KBM-7 (cell line): ENCODE measurements around the gene NMUR1.
"Not testable (repeated sequence)": the region's sequence is repeated elsewhere in the genome, so short reads cannot be mapped to it uniquely, and the experiment has no call there.

ENCODE experiments used
- DNase-seq: peaks from one replicate; pipeline ENCODE4 v3.0.0-alpha.2; 2015
- in situ Hi-C: fragments of 300-500 bp; cut with MboI; formaldehyde crosslinking; loops from 2 replicates; pipeline ENCODE4 v1.14.3; 2020; ENCODE audit warnings: low sequenced_read_pairs, low pct_unique_long_range_greater_than_20kb, mixed read lengths

NMUR1 gene

GRCh38 chr2:231530099-231531011, at the start of gene NMUR1:
Gene NMUR1 (minus strand): TSS chr2:231530445. CDS start chr2:231530361, 84 bp downstream.
- peak; percentile 51 for DNase-seq
- in situ Hi-C loops = no loop called here

GRCh38 chr2:231579560-231579959, 49.3 kb upstream of the NMUR1 start:
- in situ Hi-C loops = no loop called here
- DNase-seq = no peak

- in situ Hi-C loops, DNase-seq: not testable (repeated sequence)
Measured at GRCh38 chr2:231578655-231579054, 48.4 kb upstream of the NMUR1 start.

GRCh38 chr2:231576465-231576864, 46.2 kb upstream of the NMUR1 start:
- no peak for DNase-seq
- in situ Hi-C loops = no loop called here

GRCh38 chr2:231575612-231576256, 45.5 kb upstream of the NMUR1 start:
- peak; percentile 27 for DNase-seq

GRCh38 chr2:231573698-231574421, 43.6 kb upstream of the NMUR1 start:
- in situ Hi-C loops = no loop called here

More at GRCh38 chr2:231575612-231576256, 45.5 kb upstream of the NMUR1 start:
- in situ Hi-C loops = no loop called here

GRCh38 chr2:231573096-231573495, 42.9 kb upstream of the NMUR1 start:
- DNase-seq = no peak
- in situ Hi-C loops = no loop called here

More at GRCh38 chr2:231573698-231574421, 43.6 kb upstream of the NMUR1 start:
- DNase-seq = no peak

- no peak for DNase-seq
Measured at GRCh38 chr2:231571661-231572191, 41.5 kb upstream of the NMUR1 start.

GRCh38 chr2:231570915-231571314, 40.7 kb upstream of the NMUR1 start:
- DNase-seq, in situ Hi-C loops: not testable (repeated sequence)

More at GRCh38 chr2:231571661-231572191, 41.5 kb upstream of the NMUR1 start:
- in situ Hi-C loops = no loop called here

GRCh38 chr2:231568785-231569435, 38.7 kb upstream of the NMUR1 start:
- no peak for DNase-seq
- in situ Hi-C loops = no loop called here

GRCh38 chr2:231568098-231568784, 38.0 kb upstream of the NMUR1 start:
- in situ Hi-C loops = no loop called here
- no peak for DNase-seq

GRCh38 chr2:231567159-231567558, 36.9 kb upstream of the NMUR1 start:
- in situ Hi-C loops = no loop called here
- no peak for DNase-seq

- no peak for DNase-seq
- in situ Hi-C loops = no loop called here
Measured at GRCh38 chr2:231565887-231566594, 35.8 kb upstream of the NMUR1 start.

GRCh38 chr2:231563378-231563961, 33.2 kb upstream of the NMUR1 start:
- in situ Hi-C loops = no loop called here
- DNase-seq = peak; percentile 58

- in situ Hi-C loops = no loop called here
- peak; percentile 81 for DNase-seq
Measured at GRCh38 chr2:231557571-231558217, 27.4 kb upstream of the NMUR1 start.

GRCh38 chr2:231556981-231557380, 26.7 kb upstream of the NMUR1 start:
- DNase-seq = no peak
- in situ Hi-C loops = no loop called here

GRCh38 chr2:231556496-231556895, 26.3 kb upstream of the NMUR1 start:
- in situ Hi-C loops, DNase-seq: not testable (repeated sequence)
